ENCODE data around the gene MCUB.

The MCUB gene

GRCh38 chr4:109547394-109547793, 12.7 kb upstream of the MCUB start:
- TF ChIP-seq ZFP37 (tag by site-specific recombination; IDR thresholded peaks at IDR 0.05) (no peak), HOXD13 (CRISPR knock-in tag; IDR thresholded peaks at IDR 0.05; ENCODE audit: borderline replicate concordance) (no peak), ZBTB44 (tag by site-specific recombination; IDR thresholded peaks at IDR 0.05) (0 out of 2 replicates have a peak, but pooled peaks have one; percentile 51), ZNF513 (tag by site-specific recombination; IDR thresholded peaks at IDR 0.05) (no peak), SCRT1 (tag by site-specific recombination; IDR thresholded peaks at IDR 0.05; ENCODE audit: borderline replicate concordance) (no peak)
- Histone ChIP-seq H3K27ac (ENCODE audit: extremely low read depth, low read depth, low read length) (no peak overlapping the region), H3K4me1 (ENCODE audit: control insufficient read depth, insufficient read depth, low read length) (no peaks in the 10 kb centered on the region), H3K36me3 (ENCODE audit: control insufficient read depth in 2 of 2, insufficient read depth in 1 of 2, low read length in 2 of 2) (peaks cover 0 to 20% of the 10 kb centered on the region in 2 experiments; a peak in 2 of 3 replicates), H3K4me3 (ENCODE audit: low read depth, low read length) (no peak overlapping the region), H3K9me3 (ENCODE audit: control insufficient read depth, insufficient read depth, low read depth, low read length) (no peaks in the 10 kb centered on the region)
- ChIA-PET POLR2A (interaction anchor here (0.9 kb wide), 1 partner anchor 12 kb away, joined by 3 read pairs; the partner anchor contains the start of gene MCUB), CTCF (interaction anchor here (0.6 kb wide), 1 partner anchor 19 kb away, joined by 3 read pairs; no protein-coding TSS in a partner anchor)

GRCh38 chr4:109548655-109549054, 11.4 kb upstream of the MCUB start:
- CTCF ChIA-PET: no interaction called here
- H3K27ac ChIP-seq (ENCODE audit: extremely low read depth, low read depth, low read length): no peak overlapping the region
- H3K36me3 ChIP-seq (ENCODE audit: control insufficient read depth in 2 of 2, insufficient read depth in 1 of 2, low read length in 2 of 2): peaks cover 0 to 10% of the 10 kb centered on the region in 2 experiments; a peak in 2 of 3 replicates
- TF ChIP-seq SETDB1 (IDR thresholded peaks at IDR 0.05; ENCODE audit: insufficient read length, low read length) (peak; percentile 41), ZNF843 (tag by site-specific recombination; IDR thresholded peaks at IDR 0.05) (no peak)
- no peak overlapping the region for H3K4me3 ChIP-seq (ENCODE audit: low read depth, low read length)
- no peaks in the 10 kb centered on the region for H3K9me3 ChIP-seq (ENCODE audit: control insufficient read depth, insufficient read depth, low read depth, low read length)
- no peaks in the 10 kb centered on the region for H3K4me1 ChIP-seq (ENCODE audit: control insufficient read depth, insufficient read depth, low read length)
- POLR2A ChIA-PET: no interaction called here

- ChIA-PET POLR2A (no interaction called here), CTCF (interaction anchor here (0.6 kb wide), 1 partner anchor 130 kb away, joined by 6 read pairs; no protein-coding TSS in a partner anchor)
- no peaks in the 10 kb centered on the region for H3K9me3 ChIP-seq (ENCODE audit: control insufficient read depth, insufficient read depth, low read depth, low read length)
- no peak overlapping the region for H3K27ac ChIP-seq (ENCODE audit: extremely low read depth, low read depth, low read length)
- no peak overlapping the region for H3K4me3 ChIP-seq (ENCODE audit: low read depth, low read length)
- TF ChIP-seq ZNF777 (tag by site-specific recombination; IDR thresholded peaks at IDR 0.05; ENCODE audit: borderline replicate concordance): no peak
- TF ChIP-seq HOXD13 (CRISPR knock-in tag; IDR thresholded peaks at IDR 0.05; ENCODE audit: borderline replicate concordance): no peak
- TF ChIP-seq ELK4 (IDR thresholded peaks at IDR 0.05; ENCODE audit: borderline replicate concordance, low read depth, low read length): no peak
- no peak for TF ChIP-seq ZNF324 (tag by site-specific recombination; IDR thresholded peaks at IDR 0.05)
- no peak for TF ChIP-seq ZBTB26 (tag by site-specific recombination; optimal IDR thresholded peaks at IDR 0.05)
- TF ChIP-seq ZNF211 (tag by site-specific recombination; IDR thresholded peaks at IDR 0.05; ENCODE audit: low read depth): no peak
- no peak for TF ChIP-seq ZBTB48 (tag by site-specific recombination; IDR thresholded peaks at IDR 0.05)
- TF ChIP-seq ZBTB11 (tag by site-specific recombination; conservative IDR thresholded peaks at IDR 0.05; ENCODE audit: low read depth): no peak
- TF ChIP-seq ZNF311 (tag by site-specific recombination; IDR thresholded peaks at IDR 0.05; ENCODE audit: borderline replicate concordance): no peak
- TF ChIP-seq ZSCAN16 (tag by site-specific recombination; IDR thresholded peaks at IDR 0.05): no peak
- TF ChIP-seq EGR2 (tag by site-specific recombination; IDR thresholded peaks at IDR 0.05; ENCODE audit: low read depth): no peak
- no peak for TF ChIP-seq ZNF280D (tag by site-specific recombination; IDR thresholded peaks at IDR 0.05)
- H3K36me3 ChIP-seq (ENCODE audit: control insufficient read depth in 2 of 2, insufficient read depth in 1 of 2, low read length in 2 of 2): no peaks in the 10 kb centered on the region
- H3K4me1 ChIP-seq (ENCODE audit: control insufficient read depth, insufficient read depth, low read length): no peaks in the 10 kb centered on the region
Measured at GRCh38 chr4:109552237-109552636, 7.8 kb upstream of the MCUB start.
